Measurements from ENCODE around the gene RAB13.

The RAB13 gene

DNA sequence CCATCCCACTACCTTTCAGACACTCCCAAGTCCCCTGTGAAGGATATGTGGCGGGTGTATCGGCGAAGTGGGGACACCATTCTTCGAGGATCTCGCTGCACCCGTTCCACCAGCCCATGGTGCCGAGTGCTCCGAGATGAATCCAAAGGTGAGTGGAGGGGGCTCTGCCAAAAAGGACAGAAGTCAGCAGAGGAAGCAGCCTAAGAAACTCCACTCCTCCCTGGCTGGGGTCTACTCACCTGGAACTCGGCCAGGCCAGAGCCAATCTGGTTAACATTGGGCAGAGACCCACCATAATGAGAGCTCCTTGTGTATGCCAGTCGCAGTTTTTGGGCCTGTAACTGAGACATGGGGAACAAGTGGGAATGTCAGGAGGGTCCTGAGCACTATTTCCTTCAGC, 31.3 kb downstream of the RAB13 start:
- FAIRE-seq = no peak

DNA sequence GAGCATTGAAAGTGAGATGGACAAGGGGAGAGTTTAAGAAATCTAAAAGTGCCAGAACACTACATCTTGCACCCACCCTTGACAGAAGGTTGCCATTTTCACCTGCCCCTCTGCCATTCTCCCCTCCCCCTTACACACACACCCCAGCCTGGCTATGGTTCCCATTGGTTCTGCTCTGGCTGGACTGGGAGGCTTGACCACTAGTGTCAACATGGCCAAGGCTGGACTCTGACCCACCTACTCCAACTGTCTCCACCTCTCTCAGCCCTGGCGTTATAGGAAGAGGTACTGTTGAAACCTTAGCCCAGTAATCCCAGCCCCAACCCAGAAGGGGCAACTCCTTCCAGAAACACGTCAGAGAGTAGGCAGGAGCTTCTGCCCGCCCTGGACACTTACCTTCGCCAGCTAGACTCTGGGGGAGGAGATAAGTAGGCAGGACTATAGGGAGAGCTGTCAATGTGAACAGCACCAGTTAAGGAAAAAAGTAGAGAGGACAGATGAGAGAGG, 32.2 kb downstream of the RAB13 start:
- FAIRE-seq = no peak

DNA sequence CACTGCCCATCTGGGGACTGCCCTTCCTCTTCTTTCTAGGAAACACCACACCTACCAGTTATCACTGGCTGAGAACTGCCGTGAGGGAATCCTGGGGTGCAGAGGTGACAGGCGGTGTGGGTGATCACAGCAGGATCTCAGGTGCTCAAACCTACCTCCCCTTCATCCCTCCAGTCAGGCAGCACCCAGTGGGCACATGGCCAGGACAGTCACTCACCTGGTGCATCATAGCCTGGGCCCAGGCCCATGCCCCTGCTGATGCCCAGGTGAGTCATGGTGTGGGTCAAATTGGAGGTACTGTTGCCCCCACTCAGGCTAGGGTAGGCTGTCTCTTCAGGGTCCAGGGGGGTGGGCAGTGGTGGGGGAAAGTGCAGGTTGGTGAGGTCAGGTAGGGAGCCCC, 34.3 kb downstream of the RAB13 start:
- no peak for FAIRE-seq

DNA sequence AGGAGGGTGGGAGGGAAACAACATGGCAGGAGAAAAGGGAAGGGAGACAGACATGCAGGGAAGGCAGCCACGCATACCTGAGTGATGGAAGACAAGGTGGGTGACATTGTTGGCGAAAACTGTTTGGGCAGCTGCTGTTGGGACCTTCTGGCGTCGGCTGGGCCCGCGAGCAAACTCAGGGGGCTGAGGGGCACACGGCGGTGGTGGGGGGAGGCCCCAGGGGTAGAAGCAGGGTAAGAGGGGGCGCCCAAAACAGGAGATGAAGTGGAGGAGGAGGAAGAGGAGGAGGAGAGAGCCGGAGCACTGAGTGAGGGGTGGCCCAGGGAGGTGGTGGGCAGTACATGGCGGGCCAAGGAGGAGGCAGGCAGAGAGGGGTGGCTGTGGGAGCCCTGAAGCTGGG, 35.0 kb downstream of the RAB13 start:
- no peak for FAIRE-seq

DNA sequence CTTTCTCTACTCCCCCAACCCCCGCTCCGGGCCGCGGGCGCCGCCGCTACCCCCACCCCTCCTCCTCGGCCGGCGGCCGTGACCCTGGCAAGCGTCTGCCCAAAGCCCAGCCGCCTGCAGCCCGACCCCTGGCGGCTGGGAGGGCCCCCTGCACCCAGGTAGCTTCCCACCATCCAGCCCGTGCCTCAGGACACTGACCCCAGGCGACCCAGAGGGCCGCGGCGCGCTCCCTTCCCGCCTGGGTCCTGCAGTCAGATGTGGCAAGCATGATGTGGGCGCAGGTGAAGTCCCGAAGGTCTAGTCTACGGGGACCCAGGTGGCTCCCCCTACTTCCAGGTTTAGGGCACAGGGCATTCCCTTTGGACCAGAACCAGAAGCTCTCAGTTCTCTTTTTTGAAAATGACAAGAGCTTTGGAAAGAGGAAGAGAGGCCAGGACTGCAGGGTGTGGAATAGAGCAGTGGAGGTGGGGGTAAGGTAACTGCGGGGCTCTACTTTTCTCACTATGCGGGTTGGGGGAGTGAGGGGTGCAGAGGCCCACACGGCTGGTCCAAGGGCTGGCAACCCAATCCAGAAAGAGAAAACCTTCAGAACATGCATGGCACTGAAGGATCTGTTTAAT, 39.4 kb downstream of the RAB13 start, which contains the start of gene DENND4B:
TSS of gene DENND4B (minus strand) at position 97 of the 620 bp plus-strand sequence. CDS start 2,344 bp downstream, outside the sequence.
- no peak for FAIRE-seq

DNA sequence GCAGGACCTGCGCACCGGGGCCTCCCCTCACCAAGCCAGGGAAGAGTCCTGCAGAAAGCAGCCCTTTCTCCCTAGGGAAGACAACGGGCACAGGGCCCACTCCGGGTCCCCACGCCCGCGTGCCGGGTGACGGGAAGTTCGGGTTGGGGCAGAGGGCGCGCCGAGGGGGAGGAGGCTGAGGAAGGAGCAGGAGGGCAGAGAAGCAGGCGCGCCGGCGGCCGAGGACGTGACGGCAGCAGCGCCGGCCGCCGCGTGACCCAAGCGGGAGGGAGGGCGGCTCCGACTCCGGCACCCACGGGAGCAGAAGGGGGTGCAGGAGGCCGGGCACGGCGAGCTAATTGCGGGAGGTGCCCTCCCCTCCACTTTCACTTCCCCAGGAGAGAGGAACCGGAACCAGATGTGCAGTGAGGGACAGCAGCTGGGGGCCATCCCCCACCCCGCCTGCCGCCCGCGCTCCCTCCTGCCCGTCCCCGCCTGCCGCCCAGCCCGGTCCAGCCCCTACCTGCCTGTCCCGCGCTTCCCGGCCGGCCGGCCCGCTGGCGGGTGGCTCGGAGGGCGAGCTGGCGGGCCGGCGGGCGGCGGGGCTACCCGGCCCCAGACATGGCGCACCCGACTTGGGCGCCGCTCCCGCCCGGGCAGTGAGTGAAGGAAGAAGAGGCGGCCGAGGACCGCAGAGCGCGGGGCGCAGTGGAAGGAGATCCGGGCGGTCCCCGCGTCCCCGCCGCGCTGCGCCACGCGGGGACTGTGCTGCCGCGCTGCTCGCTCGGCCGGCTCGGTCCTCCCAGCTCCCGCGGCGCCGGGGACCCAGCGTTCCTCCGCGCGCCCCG, 40.1 kb downstream of the RAB13 start:
- no peak for FAIRE-seq

DNA sequence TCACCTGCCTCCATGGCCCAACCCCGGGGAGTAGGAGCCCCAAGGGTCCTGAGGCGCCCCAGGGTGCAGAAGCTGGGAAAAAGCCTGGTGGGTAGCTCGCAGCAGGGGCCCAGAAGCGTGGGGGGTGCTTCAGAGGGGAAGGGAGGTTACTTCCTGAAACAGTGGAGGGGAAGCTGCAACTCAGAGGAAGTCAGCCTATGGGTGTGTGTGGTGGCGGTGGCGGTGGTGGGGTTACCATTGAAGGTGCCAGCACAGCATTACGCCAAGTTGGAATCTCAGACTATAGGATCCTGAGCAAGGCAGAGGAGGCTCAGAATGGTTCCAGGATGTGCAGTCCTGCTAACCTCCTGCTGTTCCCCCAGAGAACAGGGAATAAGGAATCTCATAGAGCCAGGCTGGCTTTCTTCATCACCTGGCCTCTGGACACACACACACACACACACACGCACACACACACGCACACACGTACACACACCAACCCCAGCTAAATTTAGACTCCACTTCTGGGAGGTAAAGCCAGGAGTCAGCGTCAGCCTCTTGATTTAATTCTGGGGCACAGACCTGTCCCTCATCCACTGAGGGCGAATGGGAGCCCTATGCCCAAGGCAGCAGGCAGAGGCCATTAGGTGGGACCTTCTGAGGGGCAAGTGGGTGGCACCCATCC, 40.9 kb downstream of the RAB13 start:
- FAIRE-seq = no peak

DNA sequence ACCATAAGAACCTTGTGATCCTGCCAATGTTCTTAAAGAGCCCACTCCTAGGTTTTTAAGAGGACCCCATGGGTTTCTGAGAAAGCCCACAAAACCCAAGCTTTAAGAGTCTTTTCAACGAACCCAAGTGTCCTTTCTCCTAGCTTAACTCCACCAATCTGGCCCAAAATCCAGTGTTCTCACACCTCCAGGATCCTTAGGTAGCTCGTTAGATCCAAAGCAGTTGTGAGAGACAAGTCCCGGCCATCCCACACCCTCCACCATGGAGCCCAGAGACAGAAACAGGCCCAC, 41.4 kb downstream of the RAB13 start:
- no peak for FAIRE-seq

DNA sequence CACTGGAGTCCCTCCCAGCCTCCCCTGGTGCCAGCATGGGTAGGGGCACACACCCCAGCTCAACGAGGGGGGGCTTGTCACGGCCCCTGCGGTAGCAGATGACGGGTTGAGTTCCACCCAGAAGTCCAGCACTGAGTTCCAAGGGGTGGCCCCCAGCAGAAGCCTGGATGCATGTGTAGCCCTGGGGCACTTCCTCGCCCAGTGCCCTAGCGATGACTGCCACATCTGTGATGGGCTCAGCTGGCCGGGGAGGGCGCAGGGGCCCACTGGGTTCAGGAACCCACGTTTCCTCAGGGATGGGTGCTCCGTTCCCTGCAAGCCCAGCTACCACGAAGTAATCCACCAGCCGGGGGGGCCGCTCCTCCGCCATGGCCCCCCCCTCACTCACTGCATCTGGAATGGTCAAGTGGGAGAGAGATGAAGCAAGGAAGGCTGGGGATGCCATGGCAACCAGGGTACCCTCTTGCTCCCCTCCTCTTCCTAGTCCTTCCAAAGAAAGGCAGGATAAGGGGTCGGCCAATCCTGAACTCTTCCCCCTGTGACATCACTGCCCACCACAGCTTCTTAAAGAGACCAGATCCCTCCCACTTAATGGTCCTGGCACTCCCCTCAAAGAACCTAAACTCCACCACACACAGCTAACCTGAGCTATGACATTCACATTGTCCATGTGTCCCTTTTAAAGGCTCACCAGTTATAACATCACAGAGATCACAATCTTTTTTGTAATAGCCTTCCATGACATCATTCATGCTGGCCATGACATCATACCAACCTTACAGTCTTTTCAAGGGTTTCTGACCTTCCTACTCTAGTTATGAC, 41.9 kb downstream of the RAB13 start:
- FAIRE-seq = no peak

DNA sequence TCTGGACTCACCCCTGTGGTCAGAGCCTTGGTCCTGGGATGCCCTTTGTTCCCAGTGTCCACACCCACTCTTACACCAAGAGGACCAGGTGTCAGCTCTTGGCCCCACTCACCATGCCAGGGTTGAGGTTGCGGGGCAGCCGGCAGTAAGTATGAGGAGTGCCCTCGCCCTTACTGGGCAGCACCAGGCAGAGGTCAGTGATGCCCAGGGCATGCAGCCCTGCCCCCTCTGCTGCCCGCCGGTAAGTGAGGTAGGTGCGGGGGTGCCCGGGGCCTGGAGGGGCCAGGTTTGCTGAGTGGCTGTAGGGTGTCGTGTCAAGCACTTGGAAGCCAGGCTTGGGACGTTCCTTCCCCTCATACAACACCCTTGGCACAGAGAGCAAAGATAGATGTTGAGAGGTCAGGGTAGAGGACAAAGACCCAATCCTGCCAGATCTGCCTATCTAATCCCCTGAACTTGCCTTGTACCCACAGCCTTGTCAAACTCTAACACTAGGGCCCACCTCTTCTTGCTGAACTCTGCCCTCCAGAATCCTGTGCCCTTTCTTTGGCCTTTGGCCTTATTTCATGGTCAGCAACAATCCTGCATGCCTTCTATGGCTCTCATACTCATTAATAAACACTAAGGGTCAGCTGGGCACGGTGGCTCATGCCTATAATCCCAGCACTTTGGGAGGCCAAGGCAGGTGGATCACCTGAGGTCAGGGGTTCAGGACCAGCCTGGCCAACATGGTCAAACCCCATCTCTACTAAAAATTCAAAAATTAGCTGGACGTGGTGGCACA, 43.2 kb downstream of the RAB13 start:
- FAIRE-seq = no peak

DNA sequence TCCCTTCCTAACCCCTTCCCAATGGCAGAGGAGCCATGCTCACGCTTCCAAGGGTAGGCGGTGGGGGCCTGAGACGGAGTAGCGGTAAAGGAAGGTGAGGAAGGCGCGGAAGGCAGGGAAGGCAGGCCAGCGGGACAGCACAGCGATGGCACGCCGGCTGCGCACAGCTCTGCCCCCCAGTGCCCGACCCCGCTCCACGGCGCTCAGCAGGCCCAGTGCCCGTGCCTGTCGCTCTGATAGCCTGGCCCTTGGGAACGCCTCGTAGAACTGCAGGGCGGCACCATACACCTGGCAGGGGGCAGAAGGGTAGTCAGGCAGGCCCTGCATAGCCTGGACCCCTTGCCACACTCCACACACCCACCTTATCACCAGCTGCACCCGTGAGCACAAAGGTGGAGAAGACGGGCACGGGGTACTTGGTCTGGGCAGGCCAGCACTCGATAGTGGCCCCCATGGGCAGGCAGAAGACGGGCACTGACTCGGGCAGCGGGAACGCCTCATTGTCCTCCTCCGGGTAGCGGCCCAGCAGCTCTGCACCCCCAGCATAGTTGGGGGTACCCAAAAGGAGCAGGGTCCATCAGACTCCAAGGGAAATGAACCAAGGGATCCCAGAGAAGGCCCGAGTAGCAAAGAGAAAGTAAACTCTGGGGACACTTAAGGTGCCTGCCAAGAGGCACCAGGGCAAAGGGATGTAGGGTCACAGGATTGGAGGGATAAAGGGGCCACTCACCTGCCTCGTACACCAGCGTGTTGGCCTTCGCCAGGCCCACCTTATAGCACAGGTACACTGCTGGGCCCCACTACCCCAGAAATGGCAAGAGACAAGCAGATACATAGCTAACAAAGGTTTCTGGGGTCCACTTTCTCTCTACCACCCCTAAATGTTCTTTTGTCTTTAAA, 44.1 kb downstream of the RAB13 start:
- no peak for FAIRE-seq

DNA sequence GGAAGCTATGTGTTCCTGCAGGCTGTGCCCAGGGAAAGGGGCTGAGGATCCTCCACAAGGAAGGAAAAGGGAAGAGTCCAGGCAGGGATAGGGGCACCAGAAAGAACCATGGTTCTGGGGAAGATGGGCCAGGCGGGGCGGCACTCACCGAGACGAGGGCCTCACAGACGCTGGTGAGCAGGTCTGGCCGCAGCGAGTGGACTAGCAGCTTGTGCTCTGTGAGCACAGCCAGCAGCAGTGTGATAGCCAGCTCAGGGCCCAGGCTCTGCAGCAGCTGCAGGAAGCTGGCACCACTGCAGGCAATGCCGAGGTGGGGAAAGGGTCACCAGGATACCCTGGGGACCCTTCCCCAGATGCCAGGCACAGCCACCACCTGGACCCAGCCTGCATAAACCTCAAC, 45.4 kb downstream of the RAB13 start:
- no peak for FAIRE-seq

DNA sequence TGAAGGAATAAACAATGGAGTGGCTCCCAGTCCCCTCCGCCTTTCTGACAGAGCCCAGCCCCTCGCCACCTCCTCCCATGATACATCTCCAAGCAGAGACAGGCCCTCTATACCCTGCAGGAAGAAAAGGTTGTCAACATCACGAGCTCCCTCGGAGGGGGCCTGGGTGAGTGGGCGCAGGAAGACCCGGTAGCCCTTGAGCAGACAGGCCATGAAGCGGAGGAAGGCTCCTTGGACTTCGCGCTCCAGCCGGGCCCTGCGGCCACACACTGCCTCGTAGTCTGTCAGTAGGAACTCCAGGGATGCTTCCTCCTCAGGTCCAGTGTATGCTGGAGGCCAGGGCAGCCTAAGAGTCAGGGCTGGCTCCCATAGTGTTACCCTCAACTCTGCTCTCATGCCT, 46.7 kb downstream of the RAB13 start:
- FAIRE-seq = no peak

DNA sequence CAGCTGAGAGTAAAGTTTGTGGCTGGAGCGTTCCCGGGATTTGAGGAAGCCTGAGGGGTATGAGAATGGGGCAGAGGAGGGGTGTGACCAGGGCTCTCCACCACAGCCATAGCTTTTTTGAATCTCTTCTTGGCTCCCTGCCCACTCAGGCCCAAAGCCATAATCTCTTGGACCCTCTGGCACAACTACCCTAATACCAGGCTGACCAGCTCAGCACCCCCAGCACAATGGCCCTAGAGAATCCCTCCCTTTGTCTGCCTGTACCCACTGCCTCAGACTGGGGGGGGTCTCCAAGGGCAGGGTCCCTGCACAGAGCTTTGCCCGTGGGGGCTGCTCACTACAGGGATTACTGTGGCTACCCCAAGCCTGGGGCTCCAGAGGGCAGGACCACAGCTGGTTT, 47.1 kb downstream of the RAB13 start:
- FAIRE-seq = no peak

DNA sequence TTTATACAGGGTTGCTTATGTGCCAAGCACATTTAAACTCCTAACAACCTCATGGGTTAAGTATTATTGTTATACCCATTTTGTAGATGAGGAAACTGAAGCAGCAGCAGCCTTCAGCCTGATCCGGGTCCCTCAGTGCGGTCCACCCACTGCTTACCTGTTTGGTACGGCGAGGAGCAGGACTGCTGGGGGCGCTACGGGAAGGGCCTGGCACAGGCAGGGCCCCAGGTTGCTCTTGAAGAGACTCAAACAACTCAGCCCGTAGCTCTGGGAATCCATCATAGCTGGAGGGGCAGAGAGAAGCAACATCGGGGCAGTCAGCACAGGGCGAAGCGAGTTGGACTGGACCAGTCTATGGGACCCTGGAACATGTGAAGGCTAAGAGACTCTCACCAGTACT, 48.8 kb downstream of the RAB13 start:
- FAIRE-seq = no peak

DNA sequence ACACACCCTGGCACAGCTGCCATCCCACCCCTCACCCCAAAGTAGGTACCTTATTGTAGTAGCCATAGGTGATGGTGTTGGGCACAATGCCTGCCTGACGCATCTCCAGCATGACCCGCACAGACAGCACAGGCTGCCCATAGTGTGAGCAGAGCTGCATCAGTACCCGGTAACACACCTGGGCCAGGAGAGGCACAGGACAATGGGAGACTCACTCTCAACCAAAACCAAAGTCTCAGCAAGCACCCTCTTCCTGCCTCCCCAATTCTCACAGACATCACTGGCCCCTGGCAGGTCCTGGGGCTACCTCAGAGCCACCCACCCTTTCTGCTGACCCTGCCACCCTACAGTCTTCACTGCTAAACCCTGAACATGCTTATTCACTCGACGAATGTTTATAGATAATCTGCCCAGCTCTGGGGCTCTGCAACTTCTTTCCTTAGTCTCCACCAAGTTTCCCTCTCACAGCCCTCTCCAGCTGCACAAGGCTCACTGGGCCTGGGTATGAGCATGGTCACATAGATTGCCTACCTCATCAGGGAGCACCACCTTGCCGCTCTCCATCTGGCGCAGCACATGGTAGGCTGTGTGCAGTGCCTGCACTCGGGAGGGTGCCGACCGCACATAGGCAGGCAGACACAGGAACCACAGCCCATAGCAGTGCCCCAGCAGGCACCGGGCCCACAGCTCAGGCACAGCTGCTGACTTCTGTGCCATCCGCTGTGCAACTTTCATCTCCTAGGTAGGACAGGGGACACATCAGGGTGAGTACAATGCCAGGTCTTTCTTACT, 49.9 kb downstream of the RAB13 start:
- FAIRE-seq = no peak

DNA sequence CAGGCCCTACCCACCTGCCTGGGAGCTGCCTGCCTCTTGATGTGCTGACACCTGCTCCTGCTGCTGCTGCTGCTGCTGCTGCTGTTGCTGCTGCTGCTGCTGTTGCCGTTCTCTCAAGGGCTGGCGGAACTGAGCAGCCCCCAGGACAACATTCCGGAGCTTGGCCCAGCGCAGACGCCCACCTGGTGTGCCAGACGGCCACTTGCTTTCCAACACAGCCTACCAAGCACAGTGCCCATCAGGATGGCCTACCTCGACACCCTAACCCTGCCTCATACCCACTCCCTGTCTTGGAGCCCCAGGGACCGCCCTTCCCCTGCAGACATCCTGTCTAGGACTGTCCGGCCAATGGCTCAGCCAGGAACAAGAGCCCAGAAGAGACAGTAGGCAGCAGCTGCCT, 51.4 kb downstream of the RAB13 start:
- no peak for FAIRE-seq

DNA sequence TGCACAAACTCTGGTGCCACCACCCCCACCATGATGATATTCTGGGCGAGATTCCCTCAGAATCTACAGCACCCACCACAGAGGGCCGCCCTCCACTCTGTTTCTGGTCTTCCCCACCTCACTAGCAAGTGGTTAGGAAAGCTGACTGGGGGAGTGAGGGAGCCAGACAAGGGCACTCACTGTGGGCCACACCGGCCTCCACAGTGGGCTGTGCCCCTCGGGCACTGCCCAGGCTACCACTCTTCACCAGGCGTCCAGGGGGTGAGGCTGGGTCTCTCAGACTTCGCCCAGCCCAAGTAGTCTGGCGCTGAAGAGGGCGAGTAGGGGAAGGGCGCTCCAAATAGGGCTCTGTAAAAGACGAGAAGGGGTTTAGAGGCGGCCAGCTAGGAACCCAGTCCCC, 52.2 kb downstream of the RAB13 start:
- no peak for FAIRE-seq

DNA sequence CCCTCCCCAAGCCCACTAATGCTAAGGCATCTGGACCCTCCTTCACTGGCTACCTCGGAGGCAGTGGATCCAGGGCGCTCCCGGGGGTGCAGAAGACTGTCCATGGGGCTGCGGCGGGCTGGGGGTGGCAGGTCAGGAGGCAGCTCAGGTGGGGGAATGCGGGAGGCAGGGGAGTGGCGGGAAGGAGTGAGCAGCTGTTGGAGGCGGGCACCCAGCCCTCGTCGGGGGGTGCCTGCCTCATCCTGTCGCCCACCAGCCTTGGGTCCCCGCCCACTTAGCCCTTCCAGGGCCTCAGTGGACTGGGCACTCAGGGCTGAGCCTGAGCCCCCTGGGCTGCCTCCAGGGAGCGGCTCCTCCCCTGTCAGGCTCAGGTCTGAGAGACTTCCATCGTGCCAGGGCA, 52.7 kb downstream of the RAB13 start:
- no peak for FAIRE-seq

Data from A204.1 (cell line).